Bronchial epithelial cell (primary cell): ENCODE data around the gene SALL3. TPM values are rescaled to one million over a fixed set of nuclear protein-coding genes. Genes with fewer than 3 reads are reported as not detected.

ENCODE experiments used
- DNase-seq: peaks from one replicate; pipeline ENCODE4 v3.0.0-alpha.2; 2010; ENCODE audit warnings: low read depth
- FAIRE-seq: peaks from 2 replicates; lab custom pipeline; 2011; peaks lifted over from hg19 to GRCh38; lab: Jason Lieb, UNC
- H3K27me3 ChIP-seq: 2 replicates; pipeline ENCODE4 v1.5.1; 2011; ENCODE audit warnings: low read length; ENCODE audit not compliant: control insufficient read depth, insufficient read depth
- H3K36me3 ChIP-seq: 2 replicates; pipeline ENCODE4 v1.5.1; 2011; ENCODE audit warnings: low read length; ENCODE audit not compliant: control insufficient read depth, insufficient read depth
- H3K4me3 ChIP-seq: 2 replicates; pipeline ENCODE4 v1.5.1; 2011; ENCODE audit warnings: mild to moderate bottlenecking, low read depth, low read length, control low read depth
- total RNA-seq: library from RNA; depleted of rRNA; stranded (reverse); fragments of >200 nt; gene quantifications from 2 replicates; pipeline ENCODE4 v1.2.1, GENCODE V29; 2014
- TF ChIP-seq, protein P1 (sequence below): IDR thresholded peaks from 2 replicates; pipeline ENCODE4 v1.5.1; 2011; ENCODE audit warnings: mild to moderate bottlenecking, moderate library complexity, low read length, control low read depth, inconsistent platforms; ENCODE audit not compliant: insufficient read depth, severe bottlenecking

SALL3 gene
- total RNA-seq, 1 donor from 2014 or later, result not detected

GRCh38 chr18:78993014-78993926 is 13.7 kb downstream of the SALL3 start:
- no peak overlapping the region for H3K4me3 ChIP-seq
- FAIRE-seq, result no peak
- no peaks in the 10 kb centered on the region for H3K36me3 ChIP-seq
- DNase-seq, result no peak
- TF ChIP-seq, protein P1, sequence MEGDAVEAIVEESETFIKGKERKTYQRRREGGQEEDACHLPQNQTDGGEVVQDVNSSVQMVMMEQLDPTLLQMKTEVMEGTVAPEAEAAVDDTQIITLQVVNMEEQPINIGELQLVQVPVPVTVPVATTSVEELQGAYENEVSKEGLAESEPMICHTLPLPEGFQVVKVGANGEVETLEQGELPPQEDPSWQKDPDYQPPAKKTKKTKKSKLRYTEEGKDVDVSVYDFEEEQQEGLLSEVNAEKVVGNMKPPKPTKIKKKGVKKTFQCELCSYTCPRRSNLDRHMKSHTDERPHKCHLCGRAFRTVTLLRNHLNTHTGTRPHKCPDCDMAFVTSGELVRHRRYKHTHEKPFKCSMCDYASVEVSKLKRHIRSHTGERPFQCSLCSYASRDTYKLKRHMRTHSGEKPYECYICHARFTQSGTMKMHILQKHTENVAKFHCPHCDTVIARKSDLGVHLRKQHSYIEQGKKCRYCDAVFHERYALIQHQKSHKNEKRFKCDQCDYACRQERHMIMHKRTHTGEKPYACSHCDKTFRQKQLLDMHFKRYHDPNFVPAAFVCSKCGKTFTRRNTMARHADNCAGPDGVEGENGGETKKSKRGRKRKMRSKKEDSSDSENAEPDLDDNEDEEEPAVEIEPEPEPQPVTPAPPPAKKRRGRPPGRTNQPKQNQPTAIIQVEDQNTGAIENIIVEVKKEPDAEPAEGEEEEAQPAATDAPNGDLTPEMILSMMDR, result no peak
- no peaks in the 10 kb centered on the region for H3K27me3 ChIP-seq

DNA sequence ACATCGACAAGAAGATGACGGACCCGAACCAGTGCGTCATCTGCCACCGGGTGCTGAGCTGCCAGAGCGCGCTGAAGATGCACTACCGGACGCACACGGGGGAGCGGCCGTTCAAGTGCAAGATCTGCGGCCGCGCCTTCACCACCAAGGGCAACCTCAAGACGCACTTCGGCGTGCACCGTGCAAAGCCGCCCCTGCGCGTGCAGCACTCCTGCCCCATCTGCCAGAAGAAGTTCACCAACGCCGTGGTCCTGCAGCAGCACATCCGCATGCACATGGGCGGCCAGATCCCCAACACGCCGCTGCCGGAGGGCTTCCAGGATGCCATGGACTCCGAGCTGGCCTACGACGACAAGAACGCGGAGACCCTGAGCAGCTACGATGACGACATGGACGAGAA is 14.4 kb downstream of the SALL3 start:
- TF ChIP-seq, protein P1, result no peak
- FAIRE-seq (no peak), DNase-seq (no peak)
- no peaks in the 10 kb centered on the region for H3K27me3 ChIP-seq
- no peaks in the 10 kb centered on the region for H3K36me3 ChIP-seq
- no peak overlapping the region for H3K4me3 ChIP-seq

DNA sequence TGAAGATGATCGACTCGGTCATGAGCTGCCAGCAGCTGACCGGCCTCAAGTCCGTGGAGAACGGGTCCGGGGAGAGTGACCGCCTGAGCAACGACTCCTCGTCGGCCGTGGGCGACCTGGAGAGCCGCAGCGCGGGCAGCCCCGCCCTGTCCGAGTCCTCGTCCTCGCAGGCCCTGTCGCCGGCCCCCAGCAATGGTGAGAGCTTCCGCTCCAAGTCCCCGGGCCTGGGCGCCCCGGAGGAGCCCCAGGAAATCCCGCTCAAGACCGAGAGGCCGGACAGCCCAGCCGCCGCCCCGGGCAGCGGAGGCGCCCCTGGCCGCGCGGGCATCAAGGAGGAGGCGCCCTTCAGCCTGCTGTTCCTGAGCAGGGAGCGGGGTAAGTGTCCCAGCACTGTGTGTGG is 14.9 kb downstream of the SALL3 start:
- TF ChIP-seq, protein P1, result no peak
- DNase-seq, result no peak
- Histone ChIP-seq H3K36me3 (no peaks in the 10 kb centered on the region), H3K27me3 (no peaks in the 10 kb centered on the region), H3K4me3 (no peak overlapping the region)
- FAIRE-seq, result no peak

DNA sequence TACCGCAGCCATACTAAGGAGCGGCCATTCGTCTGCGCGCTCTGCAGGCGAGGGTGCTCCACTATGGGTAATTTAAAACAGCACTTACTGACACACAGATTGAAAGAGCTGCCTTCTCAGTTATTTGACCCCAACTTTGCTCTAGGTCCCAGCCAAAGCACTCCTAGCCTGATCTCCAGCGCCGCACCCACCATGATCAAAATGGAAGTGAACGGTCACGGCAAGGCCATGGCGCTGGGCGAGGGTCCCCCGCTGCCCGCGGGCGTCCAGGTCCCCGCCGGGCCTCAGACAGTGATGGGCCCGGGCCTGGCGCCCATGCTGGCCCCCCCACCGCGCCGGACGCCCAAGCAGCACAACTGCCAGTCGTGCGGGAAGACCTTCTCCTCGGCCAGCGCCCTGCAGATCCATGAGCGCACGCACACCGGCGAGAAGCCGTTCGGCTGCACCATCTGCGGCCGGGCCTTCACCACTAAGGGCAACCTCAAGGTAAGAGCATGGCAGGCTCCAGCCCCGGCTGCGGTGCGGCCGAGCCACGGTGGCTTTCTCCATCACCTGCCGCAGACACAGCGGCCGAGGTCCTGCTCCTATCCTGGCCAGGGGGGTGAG is 15.5 kb downstream of the SALL3 start:
- no peak for DNase-seq
- TF ChIP-seq, protein P1, result no peak
- no peak overlapping the region for H3K4me3 ChIP-seq
- H3K36me3 ChIP-seq, result no peaks in the 10 kb centered on the region
- H3K27me3 ChIP-seq, result no peaks in the 10 kb centered on the region
- no peak for FAIRE-seq

- Histone ChIP-seq H3K27me3 (no peaks in the 10 kb centered on the region), H3K36me3 (no peaks in the 10 kb centered on the region), H3K4me3 (no peak overlapping the region)
- FAIRE-seq (no peak), DNase-seq (no peak)
- TF ChIP-seq, protein P1, result no peak
Observed at GRCh38 chr18:78995740-78996395, 16.2 kb downstream of the SALL3 start.
